HG03066 (cell line): ENCODE results near the gene LRP1B.

ENCODE experiments used
- ATAC-seq: cut with Tn5 transposase; IDR thresholded peaks from one replicate; pipeline ENCODE4 v1.9.1; 2021; ENCODE audit warnings: low read depth; ENCODE audit not compliant: unreplicated experiment

LRP1B gene

GRCh38 chr2:142042536-142043199, 88.1 kb downstream of the LRP1B start:
- no peak for ATAC-seq

GRCh38 chr2:142041996-142042395, 88.8 kb downstream of the LRP1B start:
- ATAC-seq = no peak

- no peak for ATAC-seq
These were observed 89.7 kb downstream of the LRP1B start for GRCh38 chr2:142041105-142041504.

- ATAC-seq = no peak
These were observed 90.3 kb downstream of the LRP1B start for GRCh38 chr2:142040556-142040955.

GRCh38 chr2:142038826-142039225, 92.0 kb downstream of the LRP1B start:
- no peak for ATAC-seq

GRCh38 chr2:142037744-142038143, 93.1 kb downstream of the LRP1B start:
- no peak for ATAC-seq

GRCh38 chr2:142037066-142037465, 93.8 kb downstream of the LRP1B start:
- ATAC-seq = no peak

- no peak for ATAC-seq
These were observed 97.4 kb downstream of the LRP1B start for GRCh38 chr2:142033393-142033792.

- no peak for ATAC-seq
These were observed 99.2 kb downstream of the LRP1B start for GRCh38 chr2:142031656-142032055.

- ATAC-seq = no peak
These were observed 100.1 kb downstream of the LRP1B start for GRCh38 chr2:142030735-142031134.

GRCh38 chr2:142029974-142030373, 100.8 kb downstream of the LRP1B start:
- no peak for ATAC-seq

GRCh38 chr2:142025394-142025793, 105.4 kb downstream of the LRP1B start:
- no peak for ATAC-seq

GRCh38 chr2:142020368-142020767, 110.4 kb downstream of the LRP1B start:
- no peak for ATAC-seq

- ATAC-seq = no peak
These were observed 116.3 kb downstream of the LRP1B start for GRCh38 chr2:142014536-142014935.

GRCh38 chr2:142012797-142013196, 118.0 kb downstream of the LRP1B start:
- ATAC-seq = no peak

- no peak for ATAC-seq
These were observed 120.1 kb downstream of the LRP1B start for GRCh38 chr2:142010477-142011270.

- no peak for ATAC-seq
These were observed 122.6 kb downstream of the LRP1B start for GRCh38 chr2:142008135-142008744.

GRCh38 chr2:141994066-141994465, 136.8 kb downstream of the LRP1B start:
- no peak for ATAC-seq

GRCh38 chr2:141992695-141993094, 138.1 kb downstream of the LRP1B start:
- ATAC-seq = no peak

GRCh38 chr2:141968433-141968832, 162.4 kb downstream of the LRP1B start:
- no peak for ATAC-seq

- no peak for ATAC-seq
These were observed 162.8 kb downstream of the LRP1B start for GRCh38 chr2:141967980-141968379.

- ATAC-seq = no peak
These were observed 163.3 kb downstream of the LRP1B start for GRCh38 chr2:141967503-141967902.
